GM19455 (cell line): ENCODE measurements around the gene TMEM138.

Experiments
- ATAC-seq: cut with Tn5 transposase; IDR thresholded peaks from one replicate; pipeline ENCODE4 v1.9.1; 2021; ENCODE audit not compliant: unreplicated experiment

The TMEM138 gene

GRCh38 chr11:61404641-61405040, 42.5 kb downstream of the TMEM138 start:
- ATAC-seq: no peak

GRCh38 chr11:61406067-61406466, 43.9 kb downstream of the TMEM138 start:
- no peak for ATAC-seq

- ATAC-seq: no peak
Measured at GRCh38 chr11:61406991-61407728, 45.0 kb downstream of the TMEM138 start.

- ATAC-seq: no peak
Measured at GRCh38 chr11:61411589-61411988, 49.4 kb downstream of the TMEM138 start.

GRCh38 chr11:61413496-61413895, 51.3 kb downstream of the TMEM138 start:
- no peak for ATAC-seq

- ATAC-seq: no peak
Measured at GRCh38 chr11:61414547-61414946, 52.4 kb downstream of the TMEM138 start.

- no peak for ATAC-seq
Measured at GRCh38 chr11:61415381-61415780, 53.2 kb downstream of the TMEM138 start.

GRCh38 chr11:61416941-61417340, 54.8 kb downstream of the TMEM138 start:
- no peak for ATAC-seq

GRCh38 chr11:61417670-61418069, 55.5 kb downstream of the TMEM138 start:
- ATAC-seq: no peak

- no peak for ATAC-seq
Measured at GRCh38 chr11:61418136-61418535, 56.0 kb downstream of the TMEM138 start.
